Gastroesophageal sphincter (tissue), 3 donors: ENCODE measurements around the gene LTBP1.

Experiments
- EP300 ChIP-seq: sonication (generic); formaldehyde crosslinking; IDR thresholded peaks from one replicate; pipeline ENCODE4 v1.6.1; 2017; ENCODE audit warnings: antibody characterized with exemption, mild to moderate bottlenecking
- POLR2A ChIP-seq, 2 donors: fragments of 450-650 bp; IDR thresholded peaks; one replicate each; pipeline ENCODE4 v1.6.1; 2017; ENCODE audit warnings: antibody characterized with exemption in 2 of 2, mild to moderate bottlenecking in 2 of 2, moderate library complexity in 1 of 2
- POLR2AphosphoS5 ChIP-seq: sonication (generic); formaldehyde crosslinking; IDR thresholded peaks from one replicate; pipeline ENCODE4 v1.6.1; 2017; ENCODE audit warnings: antibody characterized with exemption
- TF ChIP-seq, protein P1 (sequence below), 4 experiments: fragments of 200-600 bp in 2 of 4; fragments of 450-650 bp in 2 of 4; sonication (generic) in 1 of 4; IDR thresholded peaks; one replicate each; pipeline ENCODE4 v1.5.1; 2017 to 2019; ENCODE audit warnings: antibody characterized with exemption in 4 of 4, mild to moderate bottlenecking in 2 of 4, moderate library complexity in 2 of 4

DNA sequence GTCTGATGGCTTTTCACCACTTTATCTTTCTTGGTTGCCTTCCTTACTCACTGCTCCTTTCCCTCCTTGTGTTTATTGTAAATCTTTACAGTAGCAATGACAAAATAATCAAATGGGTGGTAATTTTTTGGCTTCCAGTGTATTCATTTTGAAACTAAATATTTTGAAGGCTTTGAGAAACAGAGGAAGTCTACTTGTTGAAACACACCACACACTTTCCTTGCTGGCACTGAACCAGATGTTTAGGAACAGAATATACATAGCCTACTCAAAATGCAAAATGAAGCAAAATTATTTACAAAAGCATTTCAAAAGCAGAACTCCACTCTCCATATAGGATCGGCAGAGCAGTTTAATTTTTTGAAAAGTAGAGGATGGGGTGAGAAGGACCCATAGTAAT, 189.8 kb downstream of the LTBP1 start:
- TF ChIP-seq, protein P1, sequence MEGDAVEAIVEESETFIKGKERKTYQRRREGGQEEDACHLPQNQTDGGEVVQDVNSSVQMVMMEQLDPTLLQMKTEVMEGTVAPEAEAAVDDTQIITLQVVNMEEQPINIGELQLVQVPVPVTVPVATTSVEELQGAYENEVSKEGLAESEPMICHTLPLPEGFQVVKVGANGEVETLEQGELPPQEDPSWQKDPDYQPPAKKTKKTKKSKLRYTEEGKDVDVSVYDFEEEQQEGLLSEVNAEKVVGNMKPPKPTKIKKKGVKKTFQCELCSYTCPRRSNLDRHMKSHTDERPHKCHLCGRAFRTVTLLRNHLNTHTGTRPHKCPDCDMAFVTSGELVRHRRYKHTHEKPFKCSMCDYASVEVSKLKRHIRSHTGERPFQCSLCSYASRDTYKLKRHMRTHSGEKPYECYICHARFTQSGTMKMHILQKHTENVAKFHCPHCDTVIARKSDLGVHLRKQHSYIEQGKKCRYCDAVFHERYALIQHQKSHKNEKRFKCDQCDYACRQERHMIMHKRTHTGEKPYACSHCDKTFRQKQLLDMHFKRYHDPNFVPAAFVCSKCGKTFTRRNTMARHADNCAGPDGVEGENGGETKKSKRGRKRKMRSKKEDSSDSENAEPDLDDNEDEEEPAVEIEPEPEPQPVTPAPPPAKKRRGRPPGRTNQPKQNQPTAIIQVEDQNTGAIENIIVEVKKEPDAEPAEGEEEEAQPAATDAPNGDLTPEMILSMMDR (IDR thresholded peaks at IDR 0.05) = no peak
- TF ChIP-seq POLR2AphosphoS5 = no peak
- TF ChIP-seq EP300 = no peak
- no peak for TF ChIP-seq POLR2A (IDR thresholded peaks at IDR 0.05)
